ENCODE data around the gene RMND1.

The RMND1 gene

DNA sequence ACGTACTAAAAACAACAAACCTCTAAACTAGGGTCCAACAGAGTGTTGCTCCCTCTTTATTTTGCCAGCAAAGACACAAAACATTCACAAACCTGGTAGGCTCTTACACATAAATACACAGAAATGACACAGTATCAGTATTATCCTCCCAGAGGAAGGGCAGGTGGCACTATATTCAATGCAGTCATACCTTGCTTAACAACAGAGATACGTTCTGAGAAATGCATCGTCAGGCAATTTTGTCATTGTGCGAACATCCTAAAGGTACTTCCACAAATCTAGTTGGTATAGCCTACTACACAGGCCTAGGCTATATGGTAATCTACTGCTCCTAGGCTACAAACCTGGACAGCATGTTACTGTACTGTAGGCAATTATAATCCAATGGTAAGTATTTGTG lies 70.2 kb downstream of the RMND1 start:
- Histone ChIP-seq H3K36me3 (replicated peaks; ENCODE audit: low read depth, low read length) (peaks cover 5% of the 10 kb centered on the region), H3K4me2 (ENCODE audit: low read length) (no peak overlapping the region), H3K9ac (ENCODE audit: low read length) (no peak overlapping the region), H3K27ac (ENCODE audit: low read length) (no peak overlapping the region), H3K27me3 (ENCODE audit: low read depth, low read length) (no peaks in the 10 kb centered on the region), H3K4me1 (ENCODE audit: low read length) (peaks cover 11% of the 10 kb centered on the region), H3K4me3 (ENCODE audit: low read length) (no peak overlapping the region), H2AFZ (ENCODE audit: low read depth, low read length) (no peak overlapping the region), H4K20me1 (ENCODE audit: insufficient read depth, low read length) (0 out of 2 replicates have a peak, but pooled peaks cover 8% of the 10 kb centered on the region), H3K9me3 (ENCODE audit: insufficient read depth, low read length) (no peaks in the 10 kb centered on the region), H3K79me2 (ENCODE audit: low read length) (peaks cover 81% of the 10 kb centered on the region)
- no peak for TF ChIP-seq EZH2phosphoT487 (IDR thresholded peaks at IDR 0.05; ENCODE audit: low read depth)
- TF ChIP-seq CTCF (IDR thresholded peaks at IDR 0.05; ENCODE audit: low read depth, low read length): no peak

- Histone ChIP-seq H3K4me3 (ENCODE audit: low read length) (no peak overlapping the region), H3K4me2 (ENCODE audit: low read length) (no peak overlapping the region), H3K27me3 (ENCODE audit: low read depth, low read length) (no peaks in the 10 kb centered on the region), H3K9me3 (ENCODE audit: insufficient read depth, low read length) (no peaks in the 10 kb centered on the region), H4K20me1 (ENCODE audit: insufficient read depth, low read length) (0 out of 2 replicates have a peak, but pooled peaks cover 8% of the 10 kb centered on the region), H3K4me1 (ENCODE audit: low read length) (peaks cover 20% of the 10 kb centered on the region), H3K79me2 (ENCODE audit: low read length) (peaks cover 82% of the 10 kb centered on the region), H2AFZ (ENCODE audit: low read depth, low read length) (no peak overlapping the region), H3K27ac (ENCODE audit: low read length) (no peak overlapping the region), H3K36me3 (replicated peaks; ENCODE audit: low read depth, low read length) (peaks cover 5% of the 10 kb centered on the region), H3K9ac (ENCODE audit: low read length) (no peak overlapping the region)
- TF ChIP-seq CTCF (IDR thresholded peaks at IDR 0.05; ENCODE audit: low read depth, low read length): no peak
- TF ChIP-seq EZH2phosphoT487 (IDR thresholded peaks at IDR 0.05; ENCODE audit: low read depth): no peak
Observed at GRCh38 chr6:151380848-151381205, 71.1 kb downstream of the RMND1 start.

- Histone ChIP-seq H3K79me2 (ENCODE audit: low read length) (peaks cover 82% of the 10 kb centered on the region), H3K36me3 (replicated peaks; ENCODE audit: low read depth, low read length) (peaks cover 5% of the 10 kb centered on the region), H3K9me3 (ENCODE audit: insufficient read depth, low read length) (no peaks in the 10 kb centered on the region), H2AFZ (ENCODE audit: low read depth, low read length) (no peak overlapping the region), H3K9ac (ENCODE audit: low read length) (no peak overlapping the region), H3K4me1 (ENCODE audit: low read length) (peaks cover 20% of the 10 kb centered on the region), H3K4me3 (ENCODE audit: low read length) (no peak overlapping the region), H3K27me3 (ENCODE audit: low read depth, low read length) (no peaks in the 10 kb centered on the region), H4K20me1 (ENCODE audit: insufficient read depth, low read length) (0 out of 2 replicates have a peak, but pooled peaks cover 8% of the 10 kb centered on the region), H3K4me2 (ENCODE audit: low read length) (peak overlapping the region; percentile 12; the same call in 1 of the 2 replicates), H3K27ac (ENCODE audit: low read length) (no peak overlapping the region)
- TF ChIP-seq EZH2phosphoT487 (IDR thresholded peaks at IDR 0.05; ENCODE audit: low read depth): no peak
- no peak for TF ChIP-seq CTCF (IDR thresholded peaks at IDR 0.05; ENCODE audit: low read depth, low read length)
Observed at GRCh38 chr6:151379933-151380847, 71.7 kb downstream of the RMND1 start.

DNA sequence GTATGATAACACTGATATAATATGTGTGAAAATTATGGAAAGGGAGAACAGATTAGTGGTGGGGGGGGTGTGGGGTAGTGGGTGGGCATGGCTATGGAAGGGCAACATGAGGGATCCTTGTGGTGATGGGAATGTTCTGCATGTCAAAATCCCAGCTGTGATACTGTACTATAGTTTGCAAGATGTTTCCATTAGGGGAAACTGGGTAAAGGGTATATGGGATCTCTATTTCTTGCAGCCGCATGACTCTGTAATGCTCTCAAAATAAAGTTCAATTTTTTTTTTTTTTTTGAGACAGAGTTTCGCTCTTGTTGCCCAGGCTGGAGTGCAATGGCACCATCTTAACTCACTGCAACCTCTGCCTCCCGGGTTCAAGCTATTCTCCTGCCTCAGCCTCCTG lies 74.8 kb downstream of the RMND1 start:
- H3K79me2 ChIP-seq (ENCODE audit: low read length): peaks cover 74% of the 10 kb centered on the region
- H2AFZ ChIP-seq (ENCODE audit: low read depth, low read length): no peak overlapping the region
- H3K27me3 ChIP-seq (ENCODE audit: low read depth, low read length): no peaks in the 10 kb centered on the region
- H4K20me1 ChIP-seq (ENCODE audit: insufficient read depth, low read length): 0 out of 2 replicates have a peak, but pooled peaks cover 11% of the 10 kb centered on the region
- TF ChIP-seq CTCF (IDR thresholded peaks at IDR 0.05; ENCODE audit: low read depth, low read length) (no peak), EZH2phosphoT487 (IDR thresholded peaks at IDR 0.05; ENCODE audit: low read depth) (no peak)
- H3K4me1 ChIP-seq (ENCODE audit: low read length): peaks cover 20% of the 10 kb centered on the region
- H3K36me3 ChIP-seq (replicated peaks; ENCODE audit: low read depth, low read length): peaks cover 4% of the 10 kb centered on the region
- no peak overlapping the region for H3K4me2 ChIP-seq (ENCODE audit: low read length)
- H3K9ac ChIP-seq (ENCODE audit: low read length): no peak overlapping the region
- no peak overlapping the region for H3K27ac ChIP-seq (ENCODE audit: low read length)
- no peak overlapping the region for H3K4me3 ChIP-seq (ENCODE audit: low read length)
- H3K9me3 ChIP-seq (ENCODE audit: insufficient read depth, low read length): no peaks in the 10 kb centered on the region
